ENCODE data around the gene PHF3. TPM values are rescaled to one million over a fixed set of nuclear protein-coding genes. Genes with fewer than 3 reads are reported as not detected.

Gene PHF3
- total and polyA plus RNA-seq, 2 experiments from 2014 or later: 37.1 to 77.3 TPM

DNA sequence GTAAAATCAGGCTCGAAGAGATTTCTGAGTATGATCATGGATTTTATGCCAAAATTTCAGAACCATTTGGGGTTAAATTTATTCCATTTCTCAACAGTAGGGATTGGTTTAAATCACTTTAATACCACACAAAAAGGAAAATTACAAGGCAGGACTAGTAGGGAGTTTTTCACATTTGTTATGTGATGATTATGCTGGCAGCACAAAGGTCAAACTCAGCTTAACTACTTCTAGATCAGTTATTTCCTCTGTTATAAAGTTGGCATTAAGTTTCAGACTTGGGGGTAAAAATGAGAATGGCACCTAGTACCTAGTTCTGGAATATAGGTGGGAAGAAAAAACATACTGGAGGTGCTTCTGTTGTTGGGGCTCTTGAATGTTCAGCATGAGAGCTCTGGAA lies 39.5 kb downstream of the PHF3 start (continued):
- TF ChIP-seq, protein P1, sequence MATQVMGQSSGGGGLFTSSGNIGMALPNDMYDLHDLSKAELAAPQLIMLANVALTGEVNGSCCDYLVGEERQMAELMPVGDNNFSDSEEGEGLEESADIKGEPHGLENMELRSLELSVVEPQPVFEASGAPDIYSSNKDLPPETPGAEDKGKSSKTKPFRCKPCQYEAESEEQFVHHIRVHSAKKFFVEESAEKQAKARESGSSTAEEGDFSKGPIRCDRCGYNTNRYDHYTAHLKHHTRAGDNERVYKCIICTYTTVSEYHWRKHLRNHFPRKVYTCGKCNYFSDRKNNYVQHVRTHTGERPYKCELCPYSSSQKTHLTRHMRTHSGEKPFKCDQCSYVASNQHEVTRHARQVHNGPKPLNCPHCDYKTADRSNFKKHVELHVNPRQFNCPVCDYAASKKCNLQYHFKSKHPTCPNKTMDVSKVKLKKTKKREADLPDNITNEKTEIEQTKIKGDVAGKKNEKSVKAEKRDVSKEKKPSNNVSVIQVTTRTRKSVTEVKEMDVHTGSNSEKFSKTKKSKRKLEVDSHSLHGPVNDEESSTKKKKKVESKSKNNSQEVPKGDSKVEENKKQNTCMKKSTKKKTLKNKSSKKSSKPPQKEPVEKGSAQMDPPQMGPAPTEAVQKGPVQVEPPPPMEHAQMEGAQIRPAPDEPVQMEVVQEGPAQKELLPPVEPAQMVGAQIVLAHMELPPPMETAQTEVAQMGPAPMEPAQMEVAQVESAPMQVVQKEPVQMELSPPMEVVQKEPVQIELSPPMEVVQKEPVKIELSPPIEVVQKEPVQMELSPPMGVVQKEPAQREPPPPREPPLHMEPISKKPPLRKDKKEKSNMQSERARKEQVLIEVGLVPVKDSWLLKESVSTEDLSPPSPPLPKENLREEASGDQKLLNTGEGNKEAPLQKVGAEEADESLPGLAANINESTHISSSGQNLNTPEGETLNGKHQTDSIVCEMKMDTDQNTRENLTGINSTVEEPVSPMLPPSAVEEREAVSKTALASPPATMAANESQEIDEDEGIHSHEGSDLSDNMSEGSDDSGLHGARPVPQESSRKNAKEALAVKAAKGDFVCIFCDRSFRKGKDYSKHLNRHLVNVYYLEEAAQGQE (IDR thresholded peaks at IDR 0.05; ENCODE audit: unreplicated experiment): no peak
- no peak for TF ChIP-seq POLR2AphosphoS5 (IDR thresholded peaks at IDR 0.05; ENCODE audit: low read depth)
- no peak for TF ChIP-seq ZNF114 (CRISPR knock-in tag; IDR thresholded peaks at IDR 0.05)
- no peak for TF ChIP-seq NANOG (IDR thresholded peaks at IDR 0.05; ENCODE audit: borderline replicate concordance)
- no peak for TF ChIP-seq JUNB (IDR thresholded peaks at IDR 0.05; ENCODE audit: unreplicated experiment)

DNA sequence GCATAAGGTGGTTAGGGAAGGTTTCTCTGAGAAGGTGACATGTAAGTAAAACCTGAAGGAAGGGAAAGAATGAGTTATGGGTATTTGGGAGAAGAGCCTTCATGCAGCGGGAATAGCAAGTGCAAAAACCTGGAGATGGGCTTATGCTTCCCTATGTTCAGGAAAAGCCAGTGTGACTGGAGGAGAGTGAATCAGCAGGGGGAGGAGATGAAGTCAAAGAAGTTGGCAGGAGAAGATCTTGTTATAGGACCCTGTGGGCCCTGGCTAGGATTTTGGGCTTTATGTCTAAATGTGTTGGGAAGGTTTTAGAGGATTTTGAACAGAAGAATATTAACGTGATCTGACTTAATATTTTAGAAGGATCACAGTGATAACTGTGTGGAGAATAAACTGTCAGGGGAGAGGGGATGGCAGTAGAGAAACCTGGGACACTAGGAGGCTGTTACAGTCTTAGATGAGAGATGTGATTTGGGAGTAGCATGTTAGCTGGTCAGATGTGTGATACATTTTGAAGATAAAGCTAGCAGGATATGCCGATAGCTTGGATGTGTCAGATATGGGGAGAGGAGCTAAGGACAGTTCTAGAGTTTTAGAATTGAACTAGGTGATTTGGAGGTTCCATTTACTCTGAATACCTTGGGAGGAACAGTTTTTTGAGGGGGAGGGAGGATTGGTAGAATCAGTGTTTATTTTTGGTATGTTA lies 41.0 kb downstream of the PHF3 start:
- H3K27me3 ChIP-seq (ENCODE audit: insufficient read depth): no peaks in the 10 kb centered on the region
- Mint-ChIP-seq H3K27me3 (ENCODE audit: insufficient read depth, low read depth, poor library complexity) (no peaks in the 10 kb centered on the region), H3K27ac (no peak overlapping the region), H3K4me1 (peaks cover 25% of the 10 kb centered on the region), H3K36me3 (ENCODE audit: low read depth) (peaks cover 21% of the 10 kb centered on the region), H3K9me3 (no peaks in the 10 kb centered on the region), H3K4me3 (no peak overlapping the region)
- ATAC-seq: no peak
- H3K9me2 ChIP-seq (ENCODE audit: insufficient read depth): no peaks in the 10 kb centered on the region
- DNase-seq (ENCODE audit: low spot score): no peak
- H3K27ac ChIP-seq (ENCODE audit: low read depth): no peak overlapping the region
- no peak overlapping the region for H2AFZ ChIP-seq
- no peaks in the 10 kb centered on the region for H3F3A ChIP-seq (replicated peaks; ENCODE audit: low read depth)
- H3K4me2 ChIP-seq: no peak overlapping the region
- peaks cover 100% of the 10 kb centered on the region for H3K79me2 ChIP-seq (replicated peaks; ENCODE audit: insufficient read depth)
- H4K20me1 ChIP-seq (replicated peaks; ENCODE audit: insufficient read depth): peaks cover 28% of the 10 kb centered on the region
- H3K4me1 ChIP-seq (ENCODE audit: insufficient read depth): peaks cover 54% of the 10 kb centered on the region
- no peaks in the 10 kb centered on the region for H3K36me3 ChIP-seq (ENCODE audit: insufficient read depth)
- no peak overlapping the region for H3K4me3 ChIP-seq
- TF ChIP-seq ZNF114 (CRISPR knock-in tag; IDR thresholded peaks at IDR 0.05) (no peak), EZH2 (IDR thresholded peaks at IDR 0.05; ENCODE audit: low read depth, unreplicated experiment) (no peak), CREB1 (CRISPR knock-in tag; IDR thresholded peaks at IDR 0.05; ENCODE audit: low read depth) (no peak), POLR2AphosphoS5 (IDR thresholded peaks at IDR 0.05; ENCODE audit: low read depth) (no peak), JUNB (IDR thresholded peaks at IDR 0.05; ENCODE audit: unreplicated experiment) (no peak), ZNF331 (CRISPR knock-in tag; IDR thresholded peaks at IDR 0.05; ENCODE audit: low read depth) (no peak), NANOG (IDR thresholded peaks at IDR 0.05; ENCODE audit: borderline replicate concordance) (no peak)
- TF ChIP-seq, protein P2, sequence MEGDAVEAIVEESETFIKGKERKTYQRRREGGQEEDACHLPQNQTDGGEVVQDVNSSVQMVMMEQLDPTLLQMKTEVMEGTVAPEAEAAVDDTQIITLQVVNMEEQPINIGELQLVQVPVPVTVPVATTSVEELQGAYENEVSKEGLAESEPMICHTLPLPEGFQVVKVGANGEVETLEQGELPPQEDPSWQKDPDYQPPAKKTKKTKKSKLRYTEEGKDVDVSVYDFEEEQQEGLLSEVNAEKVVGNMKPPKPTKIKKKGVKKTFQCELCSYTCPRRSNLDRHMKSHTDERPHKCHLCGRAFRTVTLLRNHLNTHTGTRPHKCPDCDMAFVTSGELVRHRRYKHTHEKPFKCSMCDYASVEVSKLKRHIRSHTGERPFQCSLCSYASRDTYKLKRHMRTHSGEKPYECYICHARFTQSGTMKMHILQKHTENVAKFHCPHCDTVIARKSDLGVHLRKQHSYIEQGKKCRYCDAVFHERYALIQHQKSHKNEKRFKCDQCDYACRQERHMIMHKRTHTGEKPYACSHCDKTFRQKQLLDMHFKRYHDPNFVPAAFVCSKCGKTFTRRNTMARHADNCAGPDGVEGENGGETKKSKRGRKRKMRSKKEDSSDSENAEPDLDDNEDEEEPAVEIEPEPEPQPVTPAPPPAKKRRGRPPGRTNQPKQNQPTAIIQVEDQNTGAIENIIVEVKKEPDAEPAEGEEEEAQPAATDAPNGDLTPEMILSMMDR (conservative IDR thresholded peaks at IDR 0.05; ENCODE audit: low read depth in 2 of 2): no peak
- TF ChIP-seq, protein P1 (IDR thresholded peaks at IDR 0.05; ENCODE audit: unreplicated experiment): no peak
